Breast epithelium (tissue), 3 donors: ENCODE data around the gene TMEM253.

Experiments used
- CTCF ChIP-seq, 3 donors: fragments of 450-650 bp; IDR thresholded peaks; one replicate each; pipeline ENCODE4 v1.5.1; 2016 to 2017; ENCODE audit warnings: antibody characterized with exemption in 3 of 3, mild to moderate bottlenecking in 3 of 3, moderate library complexity in 3 of 3
- POLR2A ChIP-seq: fragments of 450-650 bp; IDR thresholded peaks from one replicate; pipeline ENCODE4 v1.6.1; 2016; ENCODE audit warnings: antibody characterized with exemption, mild to moderate bottlenecking, moderate library complexity

DNA sequence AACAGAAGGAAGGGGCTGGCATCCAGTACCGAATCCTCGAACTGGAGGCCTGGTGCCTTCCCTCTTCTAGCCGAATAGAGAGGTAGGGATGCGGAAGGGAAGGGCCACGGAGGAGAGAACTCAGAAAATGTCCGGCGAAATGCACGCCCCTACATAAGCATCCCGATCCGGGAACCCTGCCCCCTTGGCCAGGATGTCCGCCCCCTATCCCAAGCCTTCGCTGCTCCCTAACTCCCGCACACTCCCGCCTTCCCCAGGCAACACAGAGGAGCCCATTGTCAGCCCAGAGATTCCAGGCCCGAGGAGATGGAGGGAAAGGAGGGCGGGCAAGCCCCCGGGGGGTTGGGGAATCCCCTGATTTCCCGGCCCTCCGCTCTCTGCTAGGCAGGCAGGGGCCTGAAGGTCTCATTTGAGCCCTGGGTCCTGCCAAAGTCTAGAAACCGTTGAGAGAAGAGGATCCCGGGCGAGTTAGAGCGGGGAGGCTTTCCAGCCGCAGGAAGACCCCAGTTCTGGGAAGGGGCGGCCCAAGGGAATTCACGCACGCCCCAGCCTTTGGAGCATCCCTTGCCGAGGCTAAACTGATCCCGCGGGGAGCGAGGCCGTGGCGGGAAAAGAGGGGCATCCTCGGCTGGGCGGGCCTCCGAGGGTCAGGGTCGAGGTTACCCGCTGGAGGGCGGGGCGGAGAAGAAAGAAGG lies 31.3 kb upstream of the TMEM253 start:
- no peak for TF ChIP-seq POLR2A
- no peak for TF ChIP-seq CTCF (IDR thresholded peaks at IDR 0.05)
